GM21381 (cell line): ENCODE data around the gene SNRNP25.

Experiments
- ATAC-seq: cut with Tn5 transposase; IDR thresholded peaks from one replicate; pipeline ENCODE4 v1.9.1; 2021; ENCODE audit warnings: mild to moderate bottlenecking, moderate library complexity; ENCODE audit not compliant: unreplicated experiment

SNRNP25 gene

GRCh38 chr16:97822-98221 is 44.2 kb downstream of the SNRNP25 start:
- ATAC-seq: no peak

DNA sequence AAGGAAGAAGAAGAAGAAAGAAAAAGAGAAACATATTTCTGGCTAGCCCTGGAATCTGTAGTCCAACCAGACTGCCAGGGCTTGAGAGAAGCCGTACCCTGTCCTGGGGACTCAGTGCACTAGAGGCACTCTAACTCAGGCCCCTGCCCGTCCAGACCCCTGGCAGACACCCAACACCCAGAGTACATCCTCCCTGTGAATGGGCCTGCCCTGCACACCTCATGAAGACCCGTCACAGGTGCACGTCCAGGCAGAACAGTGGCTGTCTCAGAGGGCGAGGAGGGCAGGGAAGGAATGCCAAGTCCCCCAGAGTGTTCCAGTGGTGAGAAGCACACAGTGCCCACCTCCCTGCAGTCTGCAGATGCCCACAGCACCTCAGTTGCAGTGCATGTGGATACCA is 47.4 kb downstream of the SNRNP25 start:
- ATAC-seq: no peak

DNA sequence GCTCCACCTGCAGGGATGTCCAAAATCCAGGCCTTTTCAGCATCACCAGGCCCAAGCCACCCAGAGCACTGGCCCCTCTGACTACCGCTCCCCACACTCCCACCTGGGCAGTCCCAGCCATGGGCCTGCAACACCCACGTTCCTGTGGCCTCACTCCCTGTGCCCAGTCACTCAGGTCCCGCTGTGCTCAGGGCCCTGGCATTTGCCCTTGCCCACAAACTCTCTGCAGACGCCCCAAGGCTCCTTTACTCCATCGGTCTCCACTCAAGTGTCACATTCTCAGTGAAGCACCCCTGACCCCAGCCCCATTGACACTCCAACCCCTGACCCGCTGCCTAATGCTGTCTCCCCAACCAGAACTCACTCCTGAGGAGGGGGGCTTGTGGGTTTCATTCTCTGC is 48.0 kb downstream of the SNRNP25 start:
- no peak for ATAC-seq

DNA sequence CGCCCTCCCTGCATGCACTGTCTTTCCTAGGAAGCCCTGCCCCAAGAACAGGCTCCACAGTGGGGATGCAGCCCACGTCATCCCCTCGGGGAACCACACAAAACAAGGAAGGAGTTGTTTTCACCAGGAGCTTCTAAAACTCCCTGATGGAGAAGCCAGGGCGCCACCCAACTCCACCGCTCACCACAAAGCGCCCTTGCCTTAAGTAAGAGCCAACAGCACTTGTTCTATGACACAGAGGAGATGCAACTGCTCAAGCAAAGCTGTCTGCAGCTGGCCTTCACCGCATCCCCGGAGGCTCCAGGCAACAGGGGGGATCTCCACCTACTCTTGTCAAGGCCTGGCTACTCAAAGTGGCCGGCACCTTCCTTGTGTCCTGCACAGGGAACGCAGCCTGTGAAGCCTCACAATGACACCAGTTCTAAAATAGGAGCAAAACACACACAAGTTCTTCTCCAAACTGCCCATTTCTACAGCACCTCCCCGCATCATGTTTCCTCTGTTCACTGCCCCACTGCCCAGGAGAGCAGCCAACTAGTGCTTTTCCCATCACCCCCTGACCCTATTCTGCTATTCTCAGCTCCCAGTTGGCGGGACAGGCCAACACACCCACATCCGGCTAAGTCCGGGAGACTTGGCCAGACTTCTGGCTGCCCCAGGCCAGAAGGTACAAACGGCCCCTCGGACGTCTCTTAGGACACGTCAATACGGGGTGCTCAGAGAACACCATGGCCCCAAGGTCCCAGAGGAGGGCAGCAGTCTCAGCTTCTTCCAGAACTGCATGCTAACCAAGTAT is 48.6 kb downstream of the SNRNP25 start:
- no peak for ATAC-seq

DNA sequence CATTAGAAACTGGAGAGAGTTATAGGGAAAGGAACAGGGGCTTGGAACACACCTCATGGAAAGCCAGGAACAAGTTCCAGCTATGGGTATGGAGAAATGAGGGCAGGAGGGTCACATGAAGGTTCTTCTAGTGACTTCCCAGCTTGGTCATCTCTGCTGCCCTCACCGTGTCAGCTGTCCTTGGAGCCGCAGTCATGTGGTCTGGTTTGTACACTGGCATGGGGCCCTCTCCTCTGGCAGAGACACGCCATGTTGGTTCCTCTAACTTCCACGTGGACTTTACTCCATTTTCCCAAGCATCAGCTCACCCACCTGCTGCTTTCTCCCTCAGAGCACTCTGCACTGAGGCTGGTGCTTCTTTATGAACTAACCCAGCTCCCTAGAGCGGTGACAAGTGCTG is 50.7 kb downstream of the SNRNP25 start:
- no peak for ATAC-seq

DNA sequence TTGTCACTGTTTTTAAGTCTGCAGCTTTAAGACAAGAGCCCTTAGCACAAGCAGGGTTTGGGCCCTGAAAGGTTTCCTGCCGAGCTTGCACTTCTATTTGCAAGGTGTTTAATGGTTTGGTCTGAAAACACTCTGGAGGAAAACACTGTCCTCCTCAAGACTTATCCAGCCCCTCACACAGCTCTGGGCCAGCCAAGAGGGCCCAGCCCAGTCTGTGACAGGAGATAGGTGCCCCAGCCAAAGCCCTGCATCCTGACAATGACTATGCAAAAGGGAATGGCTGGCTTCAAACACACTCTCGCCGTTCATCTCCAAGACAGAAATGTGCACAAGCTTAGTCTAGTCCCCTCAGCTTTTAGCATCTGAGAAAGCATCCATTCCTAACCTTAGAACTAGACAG is 51.3 kb downstream of the SNRNP25 start:
- no peak for ATAC-seq

GRCh38 chr16:105521-105920 is 51.9 kb downstream of the SNRNP25 start:
- no peak for ATAC-seq

- ATAC-seq: no peak
Observed at GRCh38 chr16:106623-107324, 53.1 kb downstream of the SNRNP25 start.
